A549 (cell line): ENCODE measurements around the gene SLC1A3.

ENCODE experiments used
- CHD2 ChIP-seq: fragments of 150-350 bp; IDR thresholded peaks from 2 replicates; pipeline ENCODE4 v1.6.1; 2014; ENCODE audit warnings: low read length; ENCODE audit not compliant: partially characterized antibody
- CTCF ChIP-seq: fragments of >200 bp; sonication (Bioruptor Twin); formaldehyde crosslinking; IDR thresholded peaks from 3 replicates; pipeline ENCODE4 v1.5.1; 2016
- HDAC2 ChIP-seq: fragments of 200-600 bp; sonication (generic); IDR thresholded peaks from 2 replicates; pipeline ENCODE4 v1.6.1; 2016
- HOXA7 ChIP-seq: fragments of 250-450 bp; sonication (Bioruptor Pico); IDR thresholded peaks from 2 replicates; pipeline ENCODE4 v1.5.0; 2020; ENCODE audit warnings: mild to moderate bottlenecking, moderate library complexity
- NFE2L2 ChIP-seq: fragments of 150-350 bp; conservative IDR thresholded peaks from 2 replicates; pipeline ENCODE4 v1.6.1; 2014; ENCODE audit warnings: low read length
- POLR2A ChIP-seq: IDR thresholded peaks from 2 replicates; pipeline ENCODE4 v1.6.1; 2012; ENCODE audit warnings: mild to moderate bottlenecking, low read length
- REST ChIP-seq: fragments of 200-600 bp; sonication (generic); IDR thresholded peaks from 2 replicates; pipeline ENCODE4 v1.6.1; 2016; ENCODE audit warnings: antibody characterized with exemption, mild to moderate bottlenecking, moderate library complexity
- SMC3 ChIP-seq: fragments of >200 bp; sonication (Bioruptor Twin); formaldehyde crosslinking; IDR thresholded peaks from 3 replicates; pipeline ENCODE4 v1.6.1; 2018; ENCODE audit warnings: inconsistent platforms
- USF2 ChIP-seq: fragments of 450-650 bp; IDR thresholded peaks from 2 replicates; pipeline ENCODE4 v1.6.1; 2014; ENCODE audit warnings: antibody characterized with exemption

GRCh38 chr5:36637516-36637915 lies 31.1 kb downstream of the SLC1A3 start:
- no peak for TF ChIP-seq REST
- TF ChIP-seq POLR2A = no peak
- TF ChIP-seq CTCF = no peak
- no peak for TF ChIP-seq HDAC2
- no peak for TF ChIP-seq USF2
- no peak for TF ChIP-seq NFE2L2
- TF ChIP-seq CHD2 = no peak
- TF ChIP-seq SMC3 = no peak
- no peak for TF ChIP-seq HOXA7
